WTC11 (cell line): ENCODE data around the gene VEZF1. TPM values are rescaled to one million over a fixed set of nuclear protein-coding genes. Genes with fewer than 3 reads are reported as not detected.

Source experiments
- ATAC-seq: fragments of 200-7000 bp; cut with Tn5 transposase; 2 replicates; pipeline ENCODE4 v1.10.0; 2021; ENCODE audit warnings: mild to moderate bottlenecking, moderate library complexity
- CTCF ChIA-PET: fragments of 300-600 bp; sonication (Branson Sonifier 250); formaldehyde crosslinking; loops from one replicate; lab custom pipeline; 2021; ENCODE audit warnings: antibody characterized with exemption; lab: Charles Lee
- POLR2A ChIA-PET: fragments of 350-600 bp; sonication (Branson Sonifier 250); formaldehyde crosslinking; loops from one replicate; lab custom pipeline; 2021; ENCODE audit warnings: antibody characterized with exemption; lab: Charles Lee
- DNase-seq: peaks from one replicate; pipeline ENCODE4 v3.0.0; 2021; ENCODE audit warnings: low spot score
- H3K27ac Mint-ChIP-seq: 2 replicates; pipeline ENCODE4 v1.8.0; 2021; ENCODE audit warnings: mixed read lengths
- H3K27me3 Mint-ChIP-seq: 2 replicates; pipeline ENCODE4 v1.8.0; 2021; ENCODE audit warnings: low read depth, mild to moderate bottlenecking, moderate library complexity, mixed read lengths
- H3K36me3 Mint-ChIP-seq: 2 replicates; pipeline ENCODE4 v1.8.0; 2021; ENCODE audit warnings: mixed read lengths
- H3K4me1 Mint-ChIP-seq: 2 replicates; pipeline ENCODE4 v1.8.0; 2022; ENCODE audit warnings: mixed read lengths
- H3K4me3 Mint-ChIP-seq: 2 replicates; pipeline ENCODE4 v1.8.0; 2021; ENCODE audit warnings: mild to moderate bottlenecking, moderate library complexity, mixed read lengths
- H3K9me3 Mint-ChIP-seq: 2 replicates; pipeline ENCODE4 v1.8.0; 2021; ENCODE audit warnings: mixed read lengths
- AR ChIP-seq: fragments of 250-450 bp; sonication (Bioruptor Pico); IDR thresholded peaks from 2 replicates; pipeline ENCODE4 v1.9.0; 2021; ENCODE audit warnings: mild to moderate bottlenecking
- ATF1 ChIP-seq: sonication (generic); formaldehyde crosslinking; IDR thresholded peaks from 2 replicates; pipeline ENCODE4 v1.8.1; 2023; ENCODE audit warnings: mild to moderate bottlenecking, moderate library complexity, missing genetic modification reagents
- CREM ChIP-seq: sonication (generic); formaldehyde crosslinking; IDR thresholded peaks from 2 replicates; pipeline ENCODE4 v1.8.1; 2022; ENCODE audit warnings: mild to moderate bottlenecking, missing genetic modification reagents, moderate library complexity
- E2F4 ChIP-seq: sonication (generic); formaldehyde crosslinking; IDR thresholded peaks from 2 replicates; pipeline ENCODE4 v1.8.1; 2022; ENCODE audit warnings: low read depth, mild to moderate bottlenecking, moderate library complexity, missing genetic modification reagents, borderline replicate concordance
- ELF4 ChIP-seq: sonication (generic); formaldehyde crosslinking; IDR thresholded peaks from 2 replicates; pipeline ENCODE4 v1.8.1; 2022; ENCODE audit warnings: low read depth, mild to moderate bottlenecking, moderate library complexity, missing genetic modification reagents
- EMX1 ChIP-seq: fragments of 250-450 bp; sonication (Bioruptor Pico); IDR thresholded peaks from 2 replicates; pipeline ENCODE4 v1.8.0; 2021; ENCODE audit warnings: mild to moderate bottlenecking
- FOXK1 ChIP-seq: sonication (generic); formaldehyde crosslinking; IDR thresholded peaks from 2 replicates; pipeline ENCODE4 v1.8.0; 2022; ENCODE audit warnings: mild to moderate bottlenecking, moderate library complexity, missing genetic modification reagents
- GRHL2 ChIP-seq: fragments of 250-450 bp; sonication (Bioruptor Pico); IDR thresholded peaks from 2 replicates; pipeline ENCODE4 v1.8.0; 2022; ENCODE audit warnings: mild to moderate bottlenecking, moderate library complexity; ENCODE audit not compliant: insufficient replicate concordance, severe bottlenecking
- HMGA2 ChIP-seq: fragments of 250-450 bp; sonication (Bioruptor Pico); IDR thresholded peaks from 2 replicates; pipeline ENCODE4 v1.4.0; 2021; ENCODE audit warnings: mild to moderate bottlenecking, moderate library complexity
- JUN ChIP-seq: sonication (generic); formaldehyde crosslinking; IDR thresholded peaks from 2 replicates; pipeline ENCODE4 v1.8.0; 2023; ENCODE audit warnings: mild to moderate bottlenecking, missing genetic modification reagents
- MYBL2 ChIP-seq: sonication (generic); formaldehyde crosslinking; IDR thresholded peaks from 2 replicates; pipeline ENCODE4 v1.8.1; 2023; ENCODE audit warnings: mild to moderate bottlenecking, moderate library complexity, missing genetic modification reagents
- NFE2L1 ChIP-seq: sonication (generic); formaldehyde crosslinking; IDR thresholded peaks from 2 replicates; pipeline ENCODE4 v1.8.1; 2023; ENCODE audit warnings: missing genetic modification reagents
- NFYB ChIP-seq: sonication (generic); formaldehyde crosslinking; conservative IDR thresholded peaks from 2 replicates; pipeline ENCODE4 v1.8.0; 2022; ENCODE audit warnings: low read depth, missing genetic modification reagents
- NR1H2 ChIP-seq: sonication (generic); formaldehyde crosslinking; IDR thresholded peaks from 2 replicates; pipeline ENCODE4 v1.9.0; 2021; ENCODE audit warnings: mild to moderate bottlenecking, moderate library complexity, missing genetic modification reagents
- SOX15 ChIP-seq: fragments of 250-450 bp; sonication (Bioruptor Pico); IDR thresholded peaks from 2 replicates; pipeline ENCODE4 v1.9.0; 2021; ENCODE audit warnings: mild to moderate bottlenecking
- TCF7 ChIP-seq: sonication (generic); formaldehyde crosslinking; IDR thresholded peaks from 2 replicates; pipeline ENCODE4 v1.8.0; 2022; ENCODE audit warnings: mild to moderate bottlenecking, low read depth, missing genetic modification reagents, moderate library complexity
- TEAD1 ChIP-seq: sonication (generic); formaldehyde crosslinking; IDR thresholded peaks from 2 replicates; pipeline ENCODE4 v1.8.0; 2022; ENCODE audit warnings: mild to moderate bottlenecking, missing genetic modification reagents
- TEAD4 ChIP-seq: sonication (generic); formaldehyde crosslinking; IDR thresholded peaks from 2 replicates; pipeline ENCODE4 v1.8.0; 2022; ENCODE audit warnings: mild to moderate bottlenecking, missing genetic modification reagents
- ZNF232 ChIP-seq: sonication (generic); formaldehyde crosslinking; IDR thresholded peaks from 2 replicates; pipeline ENCODE4 v1.8.0; 2022; ENCODE audit warnings: mild to moderate bottlenecking, missing genetic modification reagents
- ZNF281 ChIP-seq: sonication (generic); formaldehyde crosslinking; IDR thresholded peaks from 2 replicates; pipeline ENCODE4 v1.8.0; 2023; ENCODE audit warnings: mild to moderate bottlenecking, missing genetic modification reagents
- ZNF317 ChIP-seq: sonication (generic); formaldehyde crosslinking; IDR thresholded peaks from 2 replicates; pipeline ENCODE4 v1.8.1; 2023; ENCODE audit warnings: low read depth, mild to moderate bottlenecking, moderate library complexity, missing genetic modification reagents, borderline replicate concordance
- total RNA-seq: library from RNA; stranded (reverse); gene quantifications from 3 replicates; pipeline ENCODE4 v1.2.3, GENCODE V29; 2021
- TF ChIP-seq, protein P1 (sequence below): sonication (generic); formaldehyde crosslinking; IDR thresholded peaks from 2 replicates; pipeline ENCODE4 v1.8.0; 2022; ENCODE audit warnings: mild to moderate bottlenecking, missing genetic modification reagents
- TF ChIP-seq, protein P2 (sequence below): fragments of 250-450 bp; sonication (Bioruptor Pico); IDR thresholded peaks from 2 replicates; pipeline ENCODE4 v1.9.0; 2021; ENCODE audit warnings: mild to moderate bottlenecking

Gene VEZF1
- total RNA-seq, 1 experiment from 2014 or later: 43.3 TPM

DNA sequence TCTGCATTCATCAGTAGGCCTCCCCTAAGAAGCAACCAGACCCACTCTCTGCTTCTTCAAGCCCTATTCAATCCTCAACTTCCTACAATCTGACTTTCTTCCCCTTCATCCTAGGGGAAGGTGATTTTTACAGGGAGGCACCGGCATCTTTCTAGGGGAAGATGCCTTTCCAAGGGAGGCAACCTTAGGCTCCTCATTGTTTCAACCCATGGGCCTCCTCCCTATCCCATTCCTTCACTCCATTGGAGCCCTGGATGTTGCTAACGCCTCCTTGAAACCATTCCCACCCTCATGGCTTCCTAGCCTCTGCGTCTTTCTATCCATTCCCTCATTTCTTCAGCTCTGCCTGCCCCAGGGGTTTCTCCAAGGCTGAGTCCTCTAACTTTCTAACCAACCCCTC lies 30.2 kb downstream of the VEZF1 start:
- ChIA-PET POLR2A (no interaction called here), CTCF (interaction anchor here (5.8 kb wide), 1 partner anchor 98 kb away, joined by 54 read pairs; no protein-coding TSS in a partner anchor)
- Mint-ChIP-seq H3K4me1 (peaks cover 32% of the 10 kb centered on the region), H3K9me3 (no peaks in the 10 kb centered on the region), H3K27ac (no peak overlapping the region), H3K36me3 (no peaks in the 10 kb centered on the region), H3K27me3 (peaks cover 46% of the 10 kb centered on the region), H3K4me3 (no peak overlapping the region)
- TF ChIP-seq MYBL2: no peak
- no peak for TF ChIP-seq NR1H2 (CRISPR knock-in tag)
- TF ChIP-seq, protein P1, sequence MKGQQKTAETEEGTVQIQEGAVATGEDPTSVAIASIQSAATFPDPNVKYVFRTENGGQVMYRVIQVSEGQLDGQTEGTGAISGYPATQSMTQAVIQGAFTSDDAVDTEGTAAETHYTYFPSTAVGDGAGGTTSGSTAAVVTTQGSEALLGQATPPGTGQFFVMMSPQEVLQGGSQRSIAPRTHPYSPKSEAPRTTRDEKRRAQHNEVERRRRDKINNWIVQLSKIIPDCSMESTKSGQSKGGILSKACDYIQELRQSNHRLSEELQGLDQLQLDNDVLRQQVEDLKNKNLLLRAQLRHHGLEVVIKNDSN: no peak
- no peak for TF ChIP-seq NFYB (CRISPR knock-in tag)
- DNase-seq (no peak), ATAC-seq (no peak)

GRCh38 chr17:57957120-57957850 lies 30.8 kb downstream of the VEZF1 start:
- Mint-ChIP-seq H3K4me1 (peaks cover 38% of the 10 kb centered on the region), H3K36me3 (no peaks in the 10 kb centered on the region), H3K4me3 (no peak overlapping the region), H3K27ac (no peak overlapping the region), H3K27me3 (peaks cover 50% of the 10 kb centered on the region), H3K9me3 (no peaks in the 10 kb centered on the region)
- ATAC-seq (no peak), DNase-seq (no peak)
- POLR2A ChIA-PET: no interaction called here
- TF ChIP-seq FOXK1 (CRISPR knock-in tag): no peak
- no peak for TF ChIP-seq TEAD4
- no peak for TF ChIP-seq EMX1
- TF ChIP-seq TEAD1 (CRISPR knock-in tag): no peak
- no peak for TF ChIP-seq E2F4 (CRISPR knock-in tag)
- no peak for TF ChIP-seq NFE2L1
- TF ChIP-seq SOX15 (CRISPR knock-in tag): no peak
- TF ChIP-seq TCF7 (CRISPR knock-in tag): no peak
- TF ChIP-seq CREM (CRISPR knock-in tag): no peak
- TF ChIP-seq, protein P2, sequence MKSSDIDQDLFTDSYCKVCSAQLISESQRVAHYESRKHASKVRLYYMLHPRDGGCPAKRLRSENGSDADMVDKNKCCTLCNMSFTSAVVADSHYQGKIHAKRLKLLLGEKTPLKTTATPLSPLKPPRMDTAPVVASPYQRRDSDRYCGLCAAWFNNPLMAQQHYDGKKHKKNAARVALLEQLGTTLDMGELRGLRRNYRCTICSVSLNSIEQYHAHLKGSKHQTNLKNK: no peak
- TF ChIP-seq HMGA2 (CRISPR knock-in tag): no peak
- no peak for TF ChIP-seq ZNF232 (CRISPR knock-in tag)
- TF ChIP-seq ATF1 (CRISPR knock-in tag): no peak
- TF ChIP-seq JUN (CRISPR knock-in tag): no peak
- TF ChIP-seq ELF4 (CRISPR knock-in tag): no peak
- no peak for TF ChIP-seq MYBL2
- no peak for TF ChIP-seq GRHL2 (CRISPR knock-in tag)
- TF ChIP-seq AR: no peak
- no peak for TF ChIP-seq ZNF281
- no peak for TF ChIP-seq ZNF317 (CRISPR knock-in tag)
- CTCF ChIA-PET: interaction anchor here (1.1 to 5.8 kb wide), 4 partner anchors 9 to 102 kb away, joined by 3 to 54 read pairs (median 7); no protein-coding TSS in a partner anchor
